Airway epithelial cell (primary cell): ENCODE data around the gene TRRAP. TPM values are rescaled to one million over a fixed set of nuclear protein-coding genes. Genes with fewer than 3 reads are reported as not detected.

Experiments
- total RNA-seq: library from RNA; depleted of rRNA; stranded (reverse); fragments of >200 nt; gene quantifications from 2 replicates; pipeline ENCODE4 v1.2.3, GENCODE V29; 2015

The TRRAP gene
- total RNA-seq, result 11.9 and 17.4 TPM in 2 replicates

GRCh38 chr7:98878365-98879197 lies at the start of gene TRRAP:
TSS of gene TRRAP (plus strand) at chr7:98878532. CDS start at chr7:98881151, 2,619 bp downstream.

GRCh38 chr7:98869597-98870120 lies 8.7 kb upstream of the TRRAP start, which contains the start of gene TMEM130:
TSS of gene TMEM130 (minus strand) at chr7:98870014. CDS start at chr7:98869861, 153 bp downstream.

Other genes starting within 250 kb of the TRRAP start
- not detected in 2 replicates for gene TMEM130, start 8.5 kb upstream of the TRRAP start, total RNA-seq